ENCODE data around the gene OSBP2.

DNA sequence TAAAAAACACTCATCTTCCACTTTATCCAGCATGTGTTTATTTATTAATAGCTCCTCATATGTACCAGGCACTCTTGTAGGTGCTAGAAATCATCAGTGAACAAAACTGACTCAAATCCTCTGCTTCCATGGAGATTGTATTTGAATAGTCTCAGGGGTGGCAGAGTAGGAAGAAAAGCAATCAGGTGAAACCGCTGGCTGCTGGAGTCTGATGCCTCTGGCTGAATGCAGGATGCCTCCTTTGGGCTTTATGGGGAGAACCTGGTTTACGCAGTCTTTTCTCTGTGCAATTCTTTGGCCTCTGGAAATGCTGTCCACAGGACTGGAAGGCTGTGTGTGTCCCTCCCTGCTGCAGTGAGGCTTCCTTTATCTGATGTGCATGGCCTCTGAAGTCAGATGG, 12.8 kb upstream of the OSBP2 start:
- TF ChIP-seq TAF1 (IDR thresholded peaks at IDR 0.05; ENCODE audit: borderline replicate concordance, insufficient read depth, low read length) (no peak), SIN3A (IDR thresholded peaks at IDR 0.05; ENCODE audit: borderline replicate concordance, insufficient read depth, low read length) (no peak), POLR2AphosphoS5 (IDR thresholded peaks at IDR 0.05; ENCODE audit: low read depth, low read length) (no peak), FOXP2 (optimal IDR thresholded peaks at IDR 0.05; ENCODE audit: borderline replicate concordance, extremely low read depth, extremely low read length, insufficient read depth) (no peak)
- TF ChIP-seq, protein P1, sequence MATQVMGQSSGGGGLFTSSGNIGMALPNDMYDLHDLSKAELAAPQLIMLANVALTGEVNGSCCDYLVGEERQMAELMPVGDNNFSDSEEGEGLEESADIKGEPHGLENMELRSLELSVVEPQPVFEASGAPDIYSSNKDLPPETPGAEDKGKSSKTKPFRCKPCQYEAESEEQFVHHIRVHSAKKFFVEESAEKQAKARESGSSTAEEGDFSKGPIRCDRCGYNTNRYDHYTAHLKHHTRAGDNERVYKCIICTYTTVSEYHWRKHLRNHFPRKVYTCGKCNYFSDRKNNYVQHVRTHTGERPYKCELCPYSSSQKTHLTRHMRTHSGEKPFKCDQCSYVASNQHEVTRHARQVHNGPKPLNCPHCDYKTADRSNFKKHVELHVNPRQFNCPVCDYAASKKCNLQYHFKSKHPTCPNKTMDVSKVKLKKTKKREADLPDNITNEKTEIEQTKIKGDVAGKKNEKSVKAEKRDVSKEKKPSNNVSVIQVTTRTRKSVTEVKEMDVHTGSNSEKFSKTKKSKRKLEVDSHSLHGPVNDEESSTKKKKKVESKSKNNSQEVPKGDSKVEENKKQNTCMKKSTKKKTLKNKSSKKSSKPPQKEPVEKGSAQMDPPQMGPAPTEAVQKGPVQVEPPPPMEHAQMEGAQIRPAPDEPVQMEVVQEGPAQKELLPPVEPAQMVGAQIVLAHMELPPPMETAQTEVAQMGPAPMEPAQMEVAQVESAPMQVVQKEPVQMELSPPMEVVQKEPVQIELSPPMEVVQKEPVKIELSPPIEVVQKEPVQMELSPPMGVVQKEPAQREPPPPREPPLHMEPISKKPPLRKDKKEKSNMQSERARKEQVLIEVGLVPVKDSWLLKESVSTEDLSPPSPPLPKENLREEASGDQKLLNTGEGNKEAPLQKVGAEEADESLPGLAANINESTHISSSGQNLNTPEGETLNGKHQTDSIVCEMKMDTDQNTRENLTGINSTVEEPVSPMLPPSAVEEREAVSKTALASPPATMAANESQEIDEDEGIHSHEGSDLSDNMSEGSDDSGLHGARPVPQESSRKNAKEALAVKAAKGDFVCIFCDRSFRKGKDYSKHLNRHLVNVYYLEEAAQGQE (IDR thresholded peaks at IDR 0.05; ENCODE audit: insufficient read depth in 1 of 2, low read depth in 2 of 2, low read length in 2 of 2) = no peak

All from PFSK-1 (cell line).